Fibroblast of peridontal ligament (primary cell): ENCODE data around the gene UCK1.

Source experiments
- DNase-seq: peaks from one replicate; pipeline ENCODE4 v3.0.0-alpha.2; 2010; ENCODE audit errors: extremely low read depth

The UCK1 gene

DNA sequence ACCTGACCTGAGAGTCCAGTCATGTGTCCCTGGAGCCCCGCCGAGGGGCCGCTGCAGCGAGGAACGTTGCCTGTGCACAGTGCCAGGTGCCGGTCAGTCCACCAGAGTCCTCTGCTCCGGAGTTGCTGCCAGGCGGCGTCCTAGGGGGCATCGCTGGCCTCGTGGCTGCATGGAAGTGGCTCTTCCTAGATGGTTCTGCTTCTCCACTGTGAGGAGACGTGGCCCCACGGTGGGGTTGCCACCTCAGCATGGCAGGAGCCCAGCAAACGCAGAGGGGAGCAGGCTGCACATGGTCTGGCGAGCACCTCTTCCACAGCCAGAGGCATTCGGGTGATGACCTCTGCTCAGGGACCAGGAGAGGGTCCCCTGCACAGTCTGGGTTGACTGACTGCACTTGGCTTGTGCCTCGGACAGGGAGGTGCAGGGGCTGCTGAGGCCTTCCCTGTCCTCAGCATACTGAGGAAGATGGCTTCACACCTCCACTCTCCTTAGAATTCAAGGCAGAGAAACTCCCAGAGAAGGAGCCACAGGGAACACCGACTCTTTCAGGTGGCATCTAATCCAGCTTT lies 54.2 kb downstream of the UCK1 start:
- no peak for DNase-seq

DNA sequence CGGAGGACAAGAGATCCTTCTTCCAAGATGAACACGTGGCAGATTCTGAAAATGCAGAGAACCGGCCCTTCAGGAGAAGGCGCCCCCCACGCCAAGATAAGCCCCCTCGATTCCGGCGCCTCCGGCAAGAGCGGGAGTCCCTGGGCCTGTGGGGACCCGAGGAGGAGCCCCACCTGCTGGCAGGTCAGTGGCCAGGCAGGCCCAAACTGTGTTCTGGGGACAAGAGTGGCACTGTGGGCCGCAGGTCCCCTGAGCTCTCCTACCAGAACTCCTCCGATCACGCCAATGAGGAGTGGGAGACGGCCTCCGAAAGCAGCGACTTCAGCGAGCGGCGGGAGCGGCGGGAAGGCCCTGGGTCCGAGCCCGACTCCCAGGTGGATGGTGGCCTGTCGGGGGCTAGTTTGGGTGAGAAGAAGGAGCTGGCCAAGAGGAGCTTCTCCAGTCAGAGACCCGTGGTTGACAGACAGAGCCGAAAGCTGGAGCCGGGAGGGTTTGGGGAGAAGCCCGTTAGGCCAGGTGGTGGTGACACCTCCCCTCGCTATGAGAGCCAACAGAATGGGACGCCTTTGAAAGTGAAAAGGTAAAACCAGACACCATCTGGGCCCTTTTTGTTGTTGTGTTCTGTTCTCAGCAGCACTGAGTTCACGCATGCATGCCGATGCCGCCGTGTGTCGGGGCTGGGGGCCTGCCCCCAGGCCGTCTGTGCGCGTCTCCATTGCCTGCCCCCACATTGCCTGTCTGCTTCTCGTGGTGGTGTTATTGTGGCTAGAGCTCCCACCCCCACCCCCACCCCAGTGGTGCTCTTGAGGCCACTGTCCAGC lies 54.9 kb downstream of the UCK1 start:
- no peak for DNase-seq

DNA sequence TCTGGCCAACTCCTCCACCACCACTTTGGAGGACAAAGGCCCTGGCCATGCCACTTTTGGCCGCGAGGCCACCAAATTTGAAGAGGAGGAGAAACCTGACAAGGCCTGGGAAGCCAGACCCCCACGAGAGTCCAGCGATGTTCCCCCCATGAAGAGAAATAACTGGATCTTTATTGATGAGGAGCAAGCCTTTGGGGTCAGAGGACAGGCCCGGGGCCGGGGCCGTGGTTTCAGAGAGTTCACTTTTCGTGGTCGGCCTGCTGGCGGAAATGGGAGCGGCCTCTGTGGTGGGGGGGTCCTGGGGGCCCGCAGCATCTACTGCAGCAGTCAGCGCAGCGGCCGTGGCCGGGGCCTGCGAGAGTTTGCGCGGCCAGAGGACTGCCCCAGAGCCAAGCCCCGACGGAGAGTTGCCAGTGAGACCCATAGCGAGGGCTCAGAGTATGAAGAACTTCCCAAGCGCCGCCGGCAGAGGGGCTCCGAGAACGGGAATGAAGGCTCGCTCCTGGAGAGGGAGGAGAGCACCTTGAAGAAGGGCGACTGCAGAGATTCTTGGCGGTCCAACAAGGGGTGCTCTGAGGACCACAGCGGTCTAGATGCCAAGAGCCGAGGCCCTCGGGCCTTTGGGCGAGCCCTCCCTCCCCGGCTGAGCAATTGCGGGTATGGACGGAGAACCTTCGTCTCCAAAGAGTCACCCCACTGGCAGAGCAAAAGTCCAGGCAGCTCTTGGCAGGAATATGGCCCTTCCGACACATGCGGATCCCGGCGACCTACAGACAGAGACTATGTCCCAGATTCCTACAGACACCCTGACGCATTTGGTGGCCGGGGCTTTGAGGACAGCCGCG lies 55.7 kb downstream of the UCK1 start:
- no peak for DNase-seq

DNA sequence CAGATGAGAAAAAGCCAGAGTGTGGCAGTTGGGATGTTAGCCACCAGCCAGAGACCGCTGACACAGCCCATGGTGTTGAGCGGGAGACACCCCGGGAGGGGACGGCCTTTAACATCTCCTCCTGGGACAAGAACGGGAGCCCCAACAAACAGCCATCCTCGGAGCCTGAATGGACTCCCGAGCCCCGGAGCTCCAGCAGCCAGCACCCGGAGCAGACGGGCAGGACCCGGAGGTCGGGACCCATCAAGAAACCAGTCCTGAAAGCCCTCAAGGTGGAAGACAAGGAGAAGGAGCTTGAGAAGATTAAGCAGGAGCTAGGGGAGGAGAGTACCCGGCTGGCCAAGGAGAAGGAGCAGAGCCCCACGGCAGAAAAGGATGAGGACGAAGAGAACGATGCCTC lies 56.4 kb downstream of the UCK1 start:
- no peak for DNase-seq

DNA sequence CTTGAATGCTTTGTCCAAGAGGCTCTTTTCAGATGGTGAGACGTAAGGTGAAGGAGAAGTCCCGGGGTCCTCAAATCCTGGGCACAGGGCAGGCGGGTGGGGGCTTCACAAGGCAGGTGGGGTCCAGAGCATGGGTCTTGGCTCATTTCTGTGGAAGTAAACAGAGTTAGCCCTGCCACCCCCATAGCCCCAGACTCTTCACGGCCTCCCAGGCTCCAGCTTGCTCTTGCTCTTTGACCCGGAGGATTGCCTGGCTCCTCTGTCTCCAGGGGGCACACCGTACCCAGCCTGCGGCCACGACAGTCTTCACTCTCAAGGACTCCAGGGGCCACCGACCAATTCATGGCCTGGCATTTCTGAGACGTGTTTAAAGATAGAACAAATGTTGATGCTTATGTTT lies 57.2 kb downstream of the UCK1 start:
- DNase-seq = no peak
